ENCODE data around the gene LCN10.

DNA sequence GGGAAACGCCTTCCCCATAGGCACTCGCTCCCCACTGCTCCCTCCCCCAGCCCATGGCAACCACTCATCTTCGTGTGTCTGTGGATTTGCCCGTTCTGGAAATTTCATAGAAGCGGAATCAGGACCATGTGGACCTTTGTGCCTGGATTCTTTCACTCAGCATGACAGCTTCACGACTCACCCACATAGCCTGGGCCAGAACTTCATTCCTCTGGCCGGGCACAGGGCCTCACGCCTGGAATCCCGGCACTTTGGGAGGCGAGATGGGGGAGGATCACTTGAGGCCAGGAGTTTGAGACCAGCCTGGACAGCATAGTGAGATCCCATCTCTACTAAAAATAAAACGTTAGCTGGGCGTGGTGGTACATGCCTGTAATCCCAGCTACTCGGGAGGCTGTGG lies 42.4 kb downstream of the LCN10 start:
- no peak for TF ChIP-seq GATA2 (IDR thresholded peaks at IDR 0.05; ENCODE audit: insufficient read depth, insufficient read length, low read depth, low read length)
- TF ChIP-seq, protein P1, sequence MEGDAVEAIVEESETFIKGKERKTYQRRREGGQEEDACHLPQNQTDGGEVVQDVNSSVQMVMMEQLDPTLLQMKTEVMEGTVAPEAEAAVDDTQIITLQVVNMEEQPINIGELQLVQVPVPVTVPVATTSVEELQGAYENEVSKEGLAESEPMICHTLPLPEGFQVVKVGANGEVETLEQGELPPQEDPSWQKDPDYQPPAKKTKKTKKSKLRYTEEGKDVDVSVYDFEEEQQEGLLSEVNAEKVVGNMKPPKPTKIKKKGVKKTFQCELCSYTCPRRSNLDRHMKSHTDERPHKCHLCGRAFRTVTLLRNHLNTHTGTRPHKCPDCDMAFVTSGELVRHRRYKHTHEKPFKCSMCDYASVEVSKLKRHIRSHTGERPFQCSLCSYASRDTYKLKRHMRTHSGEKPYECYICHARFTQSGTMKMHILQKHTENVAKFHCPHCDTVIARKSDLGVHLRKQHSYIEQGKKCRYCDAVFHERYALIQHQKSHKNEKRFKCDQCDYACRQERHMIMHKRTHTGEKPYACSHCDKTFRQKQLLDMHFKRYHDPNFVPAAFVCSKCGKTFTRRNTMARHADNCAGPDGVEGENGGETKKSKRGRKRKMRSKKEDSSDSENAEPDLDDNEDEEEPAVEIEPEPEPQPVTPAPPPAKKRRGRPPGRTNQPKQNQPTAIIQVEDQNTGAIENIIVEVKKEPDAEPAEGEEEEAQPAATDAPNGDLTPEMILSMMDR (IDR thresholded peaks at IDR 0.05; ENCODE audit: extremely low read depth in 1 of 2, insufficient read depth in 1 of 2, low read depth in 1 of 2, low read length in 2 of 2) = no peak
- TF ChIP-seq POLR2AphosphoS5 (IDR thresholded peaks at IDR 0.05; ENCODE audit: insufficient read depth, low read depth, low read length) = no peak
- TF ChIP-seq EZH2 (IDR thresholded peaks at IDR 0.05; ENCODE audit: borderline replicate concordance, low read depth, low read length, severe bottlenecking) = no peak
